HG02588 (cell line): ENCODE data around the gene DDX3X.
"Not testable (repeated sequence)": the region's sequence is repeated elsewhere in the genome, so short reads cannot be mapped to it uniquely, and the experiment has no call there.

Experiments
- ATAC-seq: cut with Tn5 transposase; IDR thresholded peaks from one replicate; pipeline ENCODE4 v1.9.1; 2021; ENCODE audit warnings: mild to moderate bottlenecking, moderate library complexity; ENCODE audit not compliant: unreplicated experiment

Gene DDX3X

GRCh38 chrX:41333744-41334362 is at the start of gene DDX3X:
Gene DDX3X (plus strand): TSS chrX:41334162. CDS start chrX:41334253, 91 bp downstream.
- peak; percentile 41 for ATAC-seq

DNA sequence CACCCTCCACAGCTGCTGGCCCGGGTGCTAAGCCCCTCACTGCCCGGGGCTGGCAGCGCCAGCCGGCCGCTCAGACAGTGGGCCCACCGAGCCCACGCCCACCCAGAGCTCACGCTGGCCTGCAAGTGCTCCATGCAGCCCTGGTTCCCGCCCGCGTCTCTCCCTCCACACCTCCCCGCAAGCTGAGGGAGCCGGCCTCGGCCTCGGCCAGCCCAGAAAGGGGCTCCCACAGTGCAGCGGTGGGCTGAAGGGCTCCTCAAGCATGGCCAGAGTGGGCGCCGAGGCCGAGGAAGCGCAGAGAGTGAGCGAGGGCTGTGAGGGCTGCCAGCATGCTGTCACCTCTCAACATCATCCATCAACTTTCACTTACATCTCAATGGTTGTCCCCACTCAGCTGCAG is 48.0 kb upstream of the DDX3X start:
- not testable (repeated sequence) for ATAC-seq

GRCh38 chrX:41288641-41289040 is 45.3 kb upstream of the DDX3X start:
- ATAC-seq = no peak

DNA sequence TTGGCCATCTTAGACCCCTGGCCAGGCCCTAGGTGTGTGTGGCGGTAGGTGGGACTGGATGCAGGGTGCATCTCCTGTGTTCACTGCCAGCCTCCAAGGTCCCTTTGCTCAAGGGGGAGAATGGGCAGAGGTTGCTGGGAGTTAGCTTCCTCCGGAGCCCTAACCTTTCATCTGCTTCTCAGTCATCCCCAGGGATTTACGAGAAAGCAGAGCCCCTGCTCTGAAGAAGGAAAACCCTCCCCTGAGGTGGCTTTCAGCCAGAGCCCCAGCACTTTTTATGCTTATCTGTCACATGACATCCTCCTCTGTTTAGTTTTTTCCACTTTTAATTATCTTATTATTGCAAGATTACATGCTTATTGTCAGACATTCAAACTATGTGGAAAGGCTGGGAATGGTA is 44.9 kb upstream of the DDX3X start:
- ATAC-seq = no peak

GRCh38 chrX:41291309-41291708 is 42.7 kb upstream of the DDX3X start:
- no peak for ATAC-seq

- no peak for ATAC-seq
Observed at GRCh38 chrX:41293269-41293668, 40.7 kb upstream of the DDX3X start.

DNA sequence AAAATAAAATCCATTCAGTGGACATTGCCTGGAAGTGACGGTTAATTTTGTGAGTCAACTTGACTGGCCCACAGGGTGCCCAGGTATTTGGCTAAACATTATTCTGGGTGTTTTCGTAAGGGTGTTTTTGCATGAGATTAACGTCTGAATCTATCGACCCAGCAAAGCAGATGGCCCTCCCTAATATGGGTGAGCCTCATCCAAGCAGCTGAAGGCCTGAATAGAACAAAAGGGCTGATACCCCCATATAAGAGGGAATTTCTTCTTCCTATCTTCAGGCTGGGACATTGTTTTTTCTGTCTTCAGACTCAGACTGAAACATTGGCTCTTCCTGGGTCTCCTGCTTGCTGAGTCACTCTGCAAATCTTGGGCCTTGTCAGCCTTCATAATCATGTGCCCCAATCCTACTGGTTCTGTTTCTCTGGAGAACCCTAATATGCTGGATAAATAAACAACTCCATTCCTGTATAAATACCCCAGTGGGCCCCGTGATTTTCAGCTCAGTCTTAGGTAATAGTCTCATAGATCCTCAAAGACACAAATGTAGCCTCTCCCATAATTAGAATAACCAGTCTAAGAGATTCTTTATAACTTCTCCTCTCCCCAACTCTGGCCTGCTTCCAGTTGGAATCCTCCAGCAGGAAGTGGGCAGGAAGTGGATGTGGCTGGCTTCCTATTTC is 33.1 kb upstream of the DDX3X start:
- no peak for ATAC-seq

GRCh38 chrX:41301438-41301824 is 32.5 kb upstream of the DDX3X start:
- no peak for ATAC-seq

- no peak for ATAC-seq
Observed at GRCh38 chrX:41302370-41302769, 31.6 kb upstream of the DDX3X start.

- no peak for ATAC-seq
Observed at GRCh38 chrX:41303013-41303412, 30.9 kb upstream of the DDX3X start.

GRCh38 chrX:41304178-41304577 is 29.8 kb upstream of the DDX3X start:
- ATAC-seq = no peak

- no peak for ATAC-seq
Observed at GRCh38 chrX:41308884-41309647, 24.9 kb upstream of the DDX3X start.

DNA sequence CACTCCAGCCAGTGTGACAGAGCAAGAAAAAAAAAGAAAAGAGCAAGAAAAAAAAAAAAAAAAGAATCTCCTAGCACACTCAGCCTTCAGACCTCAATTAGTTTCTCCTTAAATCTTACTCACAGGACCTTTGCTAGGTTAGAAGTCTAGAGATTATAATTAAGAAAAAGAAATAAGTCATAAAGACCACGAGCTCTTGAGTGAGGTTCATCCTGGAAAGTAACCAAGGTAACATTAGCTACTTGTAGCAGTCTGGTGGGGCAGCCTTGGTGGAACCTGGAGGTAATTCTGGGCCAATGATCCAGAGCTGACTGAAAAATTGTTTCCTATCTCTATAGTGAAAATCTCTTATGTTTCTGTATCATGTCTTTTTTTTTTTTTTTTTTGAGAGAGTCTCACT is 21.2 kb upstream of the DDX3X start:
- no peak for ATAC-seq

DNA sequence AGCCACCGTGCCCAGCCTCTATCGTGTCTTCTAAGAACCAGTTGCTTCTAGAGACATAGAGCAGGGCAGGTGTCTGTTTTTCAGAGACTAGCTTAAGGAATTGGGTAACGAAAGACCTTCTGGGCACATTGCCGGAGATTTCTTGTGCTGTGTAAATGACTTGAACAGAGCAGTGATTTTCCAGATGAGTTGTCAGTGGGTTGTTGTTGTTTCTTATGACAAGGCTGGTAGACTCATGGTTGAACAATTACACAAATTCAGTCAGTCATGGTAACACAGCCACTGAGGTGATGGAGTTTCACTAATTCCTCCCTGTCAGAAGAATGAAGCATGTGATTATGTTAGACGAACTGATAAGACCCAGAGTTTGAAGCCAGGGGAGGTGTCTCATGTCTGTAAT is 20.5 kb upstream of the DDX3X start:
- ATAC-seq = no peak

- ATAC-seq = no peak
Observed at GRCh38 chrX:41314204-41314603, 19.8 kb upstream of the DDX3X start.

GRCh38 chrX:41314881-41315280 is 19.1 kb upstream of the DDX3X start:
- ATAC-seq = no peak

- ATAC-seq = not testable (repeated sequence)
Observed at GRCh38 chrX:41316266-41316665, 17.7 kb upstream of the DDX3X start.

DNA sequence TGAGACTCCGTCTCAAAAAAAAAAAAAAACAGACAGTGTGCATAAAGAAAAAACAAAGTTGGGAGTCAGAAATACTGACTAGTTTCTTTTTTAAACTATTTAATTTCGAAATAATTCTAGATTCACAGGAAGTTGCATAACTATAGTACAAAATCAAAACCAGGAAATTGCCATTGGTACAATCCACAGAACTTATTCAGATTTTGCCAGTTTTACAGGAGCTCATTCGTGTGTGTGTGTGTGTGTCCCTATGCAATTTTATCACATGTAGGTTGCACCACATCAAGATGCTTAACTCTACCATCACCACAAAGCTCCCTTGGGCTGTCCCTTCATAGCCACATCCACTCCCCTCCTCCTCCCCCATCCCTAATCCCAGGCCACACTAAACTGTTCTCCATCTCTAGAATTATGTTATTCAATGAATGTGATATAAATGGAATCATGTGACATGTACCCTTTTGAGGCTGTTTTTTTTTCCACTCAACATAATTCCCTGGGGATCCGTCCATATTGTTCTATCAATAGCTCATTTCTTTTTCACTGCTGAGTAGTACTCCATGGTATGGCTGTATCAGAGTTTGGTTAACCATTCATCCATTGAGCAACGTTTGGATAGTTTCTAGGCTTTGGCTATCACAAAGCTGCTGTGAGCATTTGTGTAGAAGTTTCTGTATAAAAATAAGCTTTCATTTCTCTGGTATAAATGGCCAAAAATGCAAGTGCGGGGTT is 16.3 kb upstream of the DDX3X start:
- ATAC-seq = no peak

DNA sequence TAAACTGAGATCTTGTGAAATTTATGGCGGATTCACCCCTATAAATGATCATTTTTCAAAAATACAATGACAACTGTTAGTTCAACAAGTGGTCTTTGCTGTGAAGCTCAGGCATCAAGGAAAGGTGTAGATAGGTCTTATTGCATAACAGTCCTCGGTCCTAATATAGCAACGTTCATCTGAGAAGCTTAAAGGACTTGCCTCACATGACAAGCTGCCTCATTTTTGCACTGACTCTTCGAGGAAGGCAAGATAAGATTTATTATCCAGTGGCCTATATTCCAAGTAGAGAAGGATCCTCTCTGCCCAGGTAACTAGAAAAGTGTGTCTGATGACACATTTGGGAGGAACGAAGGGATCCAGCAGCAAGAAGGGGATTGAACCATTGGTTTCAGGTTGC is 13.6 kb upstream of the DDX3X start:
- no peak for ATAC-seq

DNA sequence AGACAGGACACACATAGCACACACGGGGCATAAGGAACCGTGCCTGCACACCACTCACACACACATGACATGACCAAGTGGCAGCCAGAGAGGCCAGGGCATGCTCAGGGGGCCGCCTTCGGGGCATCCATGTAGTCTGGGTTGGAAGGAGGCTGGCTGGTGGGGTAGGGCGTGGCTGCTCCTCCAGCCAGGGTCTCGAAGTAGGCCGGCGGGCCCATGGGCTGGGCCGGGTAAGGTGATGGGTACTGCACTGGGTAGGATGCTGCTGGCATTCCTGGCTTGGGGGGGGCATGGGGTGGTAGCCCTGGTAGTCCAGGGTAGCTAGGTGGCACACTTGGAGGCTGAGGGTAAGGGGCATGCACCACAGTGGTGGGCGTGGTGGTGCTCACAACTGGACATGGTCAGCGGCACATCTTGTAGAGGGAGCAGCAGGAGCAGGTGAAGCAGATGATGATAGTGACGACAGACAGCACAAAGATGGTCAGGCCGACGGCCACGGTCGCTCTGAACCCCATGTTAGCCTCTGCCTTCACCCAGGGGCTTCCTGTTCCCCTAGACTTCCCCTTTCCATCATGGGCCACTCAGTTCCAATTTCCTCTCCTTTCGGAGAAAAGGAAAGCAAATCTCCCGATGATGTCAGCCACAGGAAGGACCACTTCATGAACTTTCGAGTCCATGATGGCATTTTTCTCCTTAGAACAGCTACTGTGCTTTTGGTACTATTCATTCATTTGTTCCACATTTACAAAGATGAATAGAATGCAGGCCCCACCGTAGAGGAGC is 10.9 kb upstream of the DDX3X start:
- no peak for ATAC-seq

- no peak for ATAC-seq
Observed at GRCh38 chrX:41326431-41326830, 7.5 kb upstream of the DDX3X start.
